GM19193 (cell line): ENCODE data around the gene IARS2.
A peak's percentile ranks its signal among the peaks of the same experiment; 100 is the strongest.

Source experiments
- POLR2A ChIP-seq: IDR thresholded peaks from 4 replicates; pipeline ENCODE4 v1.6.1; 2011; ENCODE audit not compliant: insufficient read depth, insufficient read length; ENCODE audit errors: extremely low read depth

The IARS2 gene

GRCh38 chr1:220094016-220094911 lies at the start of gene IARS2:
IARS2 (plus strand) TSS chr1:220094132; CDS start chr1:220094217, 85 bp downstream.
- peak; percentile 72 for TF ChIP-seq POLR2A

GRCh38 chr1:220044678-220045355 lies 49.1 kb upstream of the IARS2 start:
- TF ChIP-seq POLR2A = no peak

- no peak for TF ChIP-seq POLR2A
Measured at GRCh38 chr1:220045356-220046051, 48.4 kb upstream of the IARS2 start.

GRCh38 chr1:220046052-220046930 lies 47.6 kb upstream of the IARS2 start, which contains the start of gene EPRS1:
EPRS1 (minus strand) TSS chr1:220046505; CDS start chr1:220046388, 117 bp downstream.
- TF ChIP-seq POLR2A = peak; percentile 81

GRCh38 chr1:220056374-220056773 lies 37.6 kb upstream of the IARS2 start:
- TF ChIP-seq POLR2A = no peak

- no peak for TF ChIP-seq POLR2A
Measured at GRCh38 chr1:220060876-220061275, 33.1 kb upstream of the IARS2 start.

- TF ChIP-seq POLR2A = no peak
Measured at GRCh38 chr1:220062629-220063028, 31.3 kb upstream of the IARS2 start.

- TF ChIP-seq POLR2A = no peak
Measured at GRCh38 chr1:220067269-220068204, 26.4 kb upstream of the IARS2 start.

- no peak for TF ChIP-seq POLR2A
Measured at GRCh38 chr1:220076861-220077762, 16.8 kb upstream of the IARS2 start.

GRCh38 chr1:220077887-220078286 lies 16.0 kb upstream of the IARS2 start:
- no peak for TF ChIP-seq POLR2A

- TF ChIP-seq POLR2A = no peak
Measured at GRCh38 chr1:220084460-220084859, 9.5 kb upstream of the IARS2 start.
